Ramos (cell line): ENCODE measurements around the gene MS4A8.

Experiments used
- in situ Hi-C: fragments of 300-500 bp; cut with MboI; formaldehyde crosslinking; loops from one replicate; pipeline ENCODE4 v1.14.3; 2022; ENCODE audit warnings: low sequenced_read_pairs; ENCODE audit not compliant: unreplicated experiment

The MS4A8 gene

GRCh38 chr11:60761436-60762190 lies 62.2 kb downstream of the MS4A8 start:
- in situ Hi-C loops, result loop anchor here (25.0 kb wide), 1 partner anchor 424 kb away; the partner anchor contains the start of gene MS4A6E

GRCh38 chr11:60762851-60763691 lies 63.7 kb downstream of the MS4A8 start:
- in situ Hi-C loops, result loop anchor here (25.0 kb wide), 1 partner anchor 426 kb away; the partner anchor contains the start of gene MS4A6E

- in situ Hi-C loops, result loop anchor here (25.0 kb wide), 1 partner anchor 427 kb away; the partner anchor contains the start of gene MS4A6E
Measured at GRCh38 chr11:60763692-60764369, 64.4 kb downstream of the MS4A8 start.

- in situ Hi-C loops, result loop anchor here (25.0 kb wide), 1 partner anchor 428 kb away; the partner anchor contains the start of gene MS4A6E
Measured at GRCh38 chr11:60764879-60765278, 65.5 kb downstream of the MS4A8 start.

- in situ Hi-C loops, result loop anchor here (25.0 kb wide), 1 partner anchor 428 kb away; the partner anchor contains the start of gene MS4A6E
Measured at GRCh38 chr11:60765355-60765754, 65.9 kb downstream of the MS4A8 start.
